Nephron progenitor cell (in vitro differentiated cells): ENCODE measurements around the gene RND2.
"Not testable (repeated sequence)": the region's sequence is repeated elsewhere in the genome, so short reads cannot be mapped to it uniquely, and the experiment has no call there.

ENCODE experiments used
- DNase-seq: peaks from one replicate; pipeline ENCODE4 v3.0.0; 2021
- H3K27ac Mint-ChIP-seq: 2 replicates; pipeline ENCODE4 v1.8.0; 2021; ENCODE audit warnings: mild to moderate bottlenecking, moderate library complexity, mixed read lengths
- H3K27me3 Mint-ChIP-seq: 2 replicates; pipeline ENCODE4 v1.8.0; 2021; ENCODE audit warnings: mild to moderate bottlenecking, low read depth, mixed read lengths; ENCODE audit not compliant: poor library complexity
- H3K36me3 Mint-ChIP-seq: 2 replicates; pipeline ENCODE4 v1.8.0; 2021; ENCODE audit warnings: low read depth, mixed read lengths
- H3K4me1 Mint-ChIP-seq: 2 replicates; pipeline ENCODE4 v1.8.0; 2021; ENCODE audit warnings: mixed read lengths
- H3K4me3 Mint-ChIP-seq: 2 replicates; pipeline ENCODE4 v1.8.0; 2021; ENCODE audit warnings: mild to moderate bottlenecking, moderate library complexity, mixed read lengths
- H3K9me3 Mint-ChIP-seq: 2 replicates; pipeline ENCODE4 v1.8.0; 2021; ENCODE audit warnings: mild to moderate bottlenecking, moderate library complexity, mixed read lengths
- TF ChIP-seq, protein P1 (sequence below): fragments of 200-600 bp; sonication (generic); IDR thresholded peaks from 2 replicates; pipeline ENCODE4 v1.5.0; 2021; ENCODE audit warnings: antibody characterized with exemption

Gene RND2, protein sequence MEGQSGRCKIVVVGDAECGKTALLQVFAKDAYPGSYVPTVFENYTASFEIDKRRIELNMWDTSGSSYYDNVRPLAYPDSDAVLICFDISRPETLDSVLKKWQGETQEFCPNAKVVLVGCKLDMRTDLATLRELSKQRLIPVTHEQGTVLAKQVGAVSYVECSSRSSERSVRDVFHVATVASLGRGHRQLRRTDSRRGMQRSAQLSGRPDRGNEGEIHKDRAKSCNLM

DNA sequence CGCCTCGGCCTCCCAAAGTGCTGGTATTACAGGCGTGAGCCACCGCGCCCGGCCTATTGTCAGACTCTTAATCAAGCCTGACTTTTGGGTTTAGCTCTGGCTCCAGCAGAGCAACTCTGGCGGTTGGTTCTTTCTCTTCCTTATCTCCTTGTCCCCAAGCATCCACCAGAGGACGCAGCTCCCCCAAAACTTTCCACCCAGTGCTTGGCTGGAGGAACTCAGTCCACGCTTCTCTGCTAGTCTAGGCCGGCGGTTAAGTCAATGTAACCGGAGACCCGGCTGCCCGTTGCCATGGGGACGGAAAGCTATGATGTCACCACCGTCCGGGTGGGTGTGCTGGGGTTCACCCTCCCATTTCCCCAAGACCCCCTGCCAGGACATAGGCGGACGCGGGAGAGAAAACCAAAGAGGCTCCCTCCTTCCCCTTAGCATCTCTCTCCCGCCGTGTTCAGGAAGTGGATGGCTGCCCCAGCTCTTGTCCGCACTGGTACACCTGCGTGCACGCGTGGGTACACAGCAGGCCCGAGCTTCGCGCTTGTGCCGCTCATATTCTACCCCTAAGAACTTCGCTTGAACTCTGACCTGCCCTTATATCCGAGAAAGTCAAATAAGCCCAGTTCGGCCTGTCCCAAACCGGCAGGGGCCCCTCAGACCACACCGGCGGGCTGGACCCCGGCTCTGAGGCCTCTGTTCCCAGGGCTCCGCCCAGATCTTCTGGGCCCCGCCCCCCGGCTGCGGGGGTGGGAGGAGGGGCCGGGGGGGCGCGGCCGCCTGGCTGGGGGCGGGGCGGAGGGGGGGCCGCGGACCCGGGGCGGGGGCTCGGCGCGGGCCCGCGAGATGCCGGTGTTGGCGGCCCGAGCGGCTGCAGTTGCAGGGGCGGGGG is at the start of gene RND2:
RND2 (plus strand) TSS at position 825 of the 883 bp plus-strand sequence. CDS start 117 bp downstream, outside the sequence.
- H3K9me3 Mint-ChIP-seq: no peaks in the 10 kb centered on the region
- H3K27ac Mint-ChIP-seq: peak within 1 kb of the TSS; percentile 97
- DNase-seq: peak; percentile 90
- TF ChIP-seq, protein P1, sequence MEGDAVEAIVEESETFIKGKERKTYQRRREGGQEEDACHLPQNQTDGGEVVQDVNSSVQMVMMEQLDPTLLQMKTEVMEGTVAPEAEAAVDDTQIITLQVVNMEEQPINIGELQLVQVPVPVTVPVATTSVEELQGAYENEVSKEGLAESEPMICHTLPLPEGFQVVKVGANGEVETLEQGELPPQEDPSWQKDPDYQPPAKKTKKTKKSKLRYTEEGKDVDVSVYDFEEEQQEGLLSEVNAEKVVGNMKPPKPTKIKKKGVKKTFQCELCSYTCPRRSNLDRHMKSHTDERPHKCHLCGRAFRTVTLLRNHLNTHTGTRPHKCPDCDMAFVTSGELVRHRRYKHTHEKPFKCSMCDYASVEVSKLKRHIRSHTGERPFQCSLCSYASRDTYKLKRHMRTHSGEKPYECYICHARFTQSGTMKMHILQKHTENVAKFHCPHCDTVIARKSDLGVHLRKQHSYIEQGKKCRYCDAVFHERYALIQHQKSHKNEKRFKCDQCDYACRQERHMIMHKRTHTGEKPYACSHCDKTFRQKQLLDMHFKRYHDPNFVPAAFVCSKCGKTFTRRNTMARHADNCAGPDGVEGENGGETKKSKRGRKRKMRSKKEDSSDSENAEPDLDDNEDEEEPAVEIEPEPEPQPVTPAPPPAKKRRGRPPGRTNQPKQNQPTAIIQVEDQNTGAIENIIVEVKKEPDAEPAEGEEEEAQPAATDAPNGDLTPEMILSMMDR: peak; percentile 57
- H3K4me3 Mint-ChIP-seq: peak within 1 kb of the TSS; percentile 92
- H3K36me3 Mint-ChIP-seq: no peaks in the 10 kb centered on the region
- H3K4me1 Mint-ChIP-seq: peaks cover 61% of the 10 kb centered on the region
- no peaks in the 10 kb centered on the region for H3K27me3 Mint-ChIP-seq

DNA sequence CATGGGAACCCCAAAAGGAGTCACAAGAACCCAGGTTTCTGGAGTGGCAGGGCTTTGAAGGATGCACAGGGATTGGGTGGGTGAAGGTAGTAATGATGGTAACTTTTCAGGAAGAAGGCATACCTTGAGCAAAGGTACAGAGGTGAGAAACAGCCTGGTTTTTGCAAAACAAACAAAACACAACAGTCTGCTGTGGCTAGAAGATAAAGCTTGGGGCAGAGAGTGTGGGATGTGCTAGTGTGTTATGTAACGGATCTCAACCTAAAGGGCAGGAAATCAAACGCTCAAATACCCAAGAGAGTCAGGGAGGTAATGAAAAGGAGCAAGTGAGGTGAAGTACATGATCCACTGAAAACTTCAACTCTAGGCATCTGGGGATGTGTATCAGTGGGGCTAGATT is 49.8 kb upstream of the RND2 start:
- DNase-seq: no peak
- Mint-ChIP-seq H3K27me3 (peaks cover 5% of the 10 kb centered on the region), H3K4me1 (peaks cover 30% of the 10 kb centered on the region), H3K36me3 (peaks cover 8% of the 10 kb centered on the region), H3K9me3 (peaks cover 4% of the 10 kb centered on the region), H3K4me3 (no peak overlapping the region), H3K27ac (peak overlapping the region; percentile 62)
- TF ChIP-seq, protein P1: no peak

DNA sequence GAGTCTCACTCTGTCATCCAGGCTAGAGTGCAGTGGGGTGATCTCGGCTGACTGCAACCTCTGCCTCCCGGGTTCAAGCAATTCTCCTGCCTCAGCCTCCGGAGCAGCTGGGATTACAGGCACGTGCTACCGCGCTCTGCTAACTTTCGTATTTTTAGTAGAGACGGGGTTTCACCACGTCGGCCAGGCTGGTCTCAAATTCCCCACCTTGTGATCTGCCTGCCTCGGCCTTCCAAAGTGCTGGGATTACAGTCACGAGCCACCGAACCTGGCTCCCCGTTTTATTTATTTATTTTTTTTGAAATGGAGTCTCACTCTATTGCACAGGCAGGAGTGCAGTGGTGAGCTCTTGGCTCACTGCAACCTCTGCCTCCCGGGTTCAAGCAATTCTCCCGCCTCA is 49.3 kb upstream of the RND2 start:
- peaks cover 32% of the 10 kb centered on the region for H3K4me1 Mint-ChIP-seq
- peak overlapping the region; percentile 62 for H3K27ac Mint-ChIP-seq
- not testable (repeated sequence) for DNase-seq, H3K36me3 Mint-ChIP-seq, H3K4me3 Mint-ChIP-seq, H3K27me3 Mint-ChIP-seq, H3K9me3 Mint-ChIP-seq

DNA sequence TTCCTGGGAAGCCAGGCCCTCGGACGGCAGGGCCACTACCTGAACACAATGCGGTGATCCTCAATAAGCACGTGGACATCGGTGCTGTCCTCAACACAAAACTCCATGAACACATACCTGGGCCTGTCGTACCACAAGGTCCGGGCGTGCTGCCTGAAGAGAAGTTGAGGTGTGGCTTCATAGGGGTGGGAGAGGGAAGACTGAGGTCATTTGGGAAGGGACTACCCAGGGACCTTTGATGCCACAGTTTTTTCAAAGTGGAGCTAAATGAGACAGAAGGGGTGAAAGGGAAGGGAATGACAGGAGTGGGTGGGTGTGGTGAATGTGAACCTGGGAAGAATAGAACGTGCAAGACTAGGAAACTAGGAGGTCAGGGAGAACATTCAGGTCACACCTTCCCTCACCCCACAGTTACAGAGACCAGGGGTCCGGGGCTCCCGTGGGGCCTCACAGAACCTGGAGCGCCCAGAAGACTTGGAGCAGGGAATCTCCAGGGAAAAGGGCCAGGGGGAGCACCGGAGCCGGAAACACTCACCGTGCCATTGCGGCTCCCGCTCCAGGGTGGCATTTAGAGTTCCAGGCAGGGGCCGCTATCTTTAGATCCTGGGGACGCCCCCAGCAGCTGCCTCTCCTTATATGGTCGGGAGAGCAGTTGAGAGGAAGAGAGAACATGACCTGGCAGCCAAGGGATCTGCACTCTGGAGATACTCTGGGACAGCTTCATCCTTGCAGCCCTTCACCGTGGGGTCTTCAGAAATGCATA is 45.3 kb upstream of the RND2 start, which contains the start of gene PTGES3L:
PTGES3L (minus strand) TSS at position 570 of the 763 bp plus-strand sequence; CDS start at position 543, 27 bp downstream.
- TF ChIP-seq, protein P1: no peak
- Mint-ChIP-seq H3K27ac (peak within 1 kb of the TSS; percentile 98), H3K4me1 (peaks cover 44% of the 10 kb centered on the region), H3K27me3 (peaks cover 5% of the 10 kb centered on the region), H3K36me3 (peaks cover 4% of the 10 kb centered on the region), H3K4me3 (peak within 1 kb of the TSS; percentile 98), H3K9me3 (no peaks in the 10 kb centered on the region)
- DNase-seq: peak; percentile 35

DNA sequence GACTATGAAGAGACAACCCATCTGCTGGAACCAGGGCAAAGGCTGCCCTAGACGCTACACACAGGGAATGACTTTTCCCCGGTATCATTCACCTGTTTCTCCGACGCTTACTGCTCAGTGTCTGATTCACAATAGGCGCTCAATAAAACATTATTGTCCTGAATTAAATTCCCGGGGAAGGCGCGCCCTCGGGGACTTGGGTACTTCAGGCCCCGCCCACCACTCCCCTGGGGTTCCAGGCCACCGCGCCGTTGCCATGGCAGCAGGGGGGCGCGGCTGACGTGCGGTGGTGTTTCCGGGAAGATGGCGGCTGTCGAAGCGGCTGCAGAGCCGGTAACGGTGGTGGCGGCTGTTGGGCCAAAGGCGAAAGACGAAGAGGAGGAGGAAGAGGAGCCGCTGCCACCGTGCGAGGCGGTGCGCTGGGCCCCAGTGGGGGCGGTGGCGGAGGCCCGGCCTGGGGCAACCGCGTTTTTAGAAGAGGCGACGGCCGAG is 44.7 kb upstream of the RND2 start, which contains the start of gene RUNDC1:
RUNDC1 (plus strand) TSS at position 292 of the 492 bp plus-strand sequence; CDS start at position 304, 12 bp downstream.
- Mint-ChIP-seq H3K27me3 (no peaks in the 10 kb centered on the region), H3K27ac (peak within 1 kb of the TSS; percentile 98), H3K4me1 (peaks cover 39% of the 10 kb centered on the region), H3K36me3 (peaks cover 8% of the 10 kb centered on the region), H3K9me3 (no peaks in the 10 kb centered on the region), H3K4me3 (peak within 1 kb of the TSS; percentile 98)
- DNase-seq: peak; percentile 97
- TF ChIP-seq, protein P1: no peak
